ENCODE data around the gene LRRIQ1. TPM values are rescaled to one million over a fixed set of nuclear protein-coding genes. Genes with fewer than 3 reads are reported as not detected.

LRRIQ1 gene
- total and polyA plus RNA-seq, 2 of the 4 experiments (the other 2 are of a cell fraction): under 0.01 to 0.05 TPM

DNA sequence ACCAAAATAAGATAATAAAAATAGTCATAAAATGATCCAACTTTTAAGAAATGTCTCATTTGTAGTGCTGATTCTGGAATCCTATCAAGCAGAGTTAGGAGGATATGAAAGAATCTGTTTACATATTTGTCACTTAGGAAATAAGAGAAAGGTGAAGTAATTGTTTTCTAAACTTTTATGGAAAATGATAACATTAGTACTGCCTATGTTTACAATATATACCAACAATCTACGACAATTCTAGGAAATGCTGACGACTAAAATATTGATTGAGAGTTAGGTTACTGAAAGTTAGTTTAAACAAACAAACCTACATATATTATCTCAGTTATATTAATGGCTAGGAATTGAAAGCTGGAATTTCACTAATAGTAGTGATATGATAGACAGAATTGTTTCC, 18.1 kb upstream of the LRRIQ1 start:
- Histone ChIP-seq H3K9me3 (ENCODE audit: control insufficient read depth, insufficient read depth, low read length) (no peaks in the 10 kb centered on the region), H3K4ac (ENCODE audit: low read depth, low read length) (no peak overlapping the region), H2BK15ac (ENCODE audit: low read depth, low read length) (no peak overlapping the region), H3K27me3 (ENCODE audit: control insufficient read depth, insufficient read depth, low read length) (no peaks in the 10 kb centered on the region), H4K20me1 (ENCODE audit: insufficient read depth, low read length) (no peaks in the 10 kb centered on the region), H4K91ac (ENCODE audit: insufficient read depth, low read depth, low read length) (no peak overlapping the region), H3K9ac (ENCODE audit: low read depth, low read length) (no peak overlapping the region), H2BK120ac (ENCODE audit: low read depth, low read length) (no peak overlapping the region), H2AK9ac (replicated peaks; ENCODE audit: low read depth, low read length, poor library complexity) (no peak overlapping the region), H3K9me1 (ENCODE audit: insufficient read depth, low read length) (no peaks in the 10 kb centered on the region), H3K36me3 (ENCODE audit: control insufficient read depth, insufficient read depth, low read length) (no peaks in the 10 kb centered on the region), H3K23ac (ENCODE audit: low read depth, low read length) (no peak overlapping the region), H3K4me3 (ENCODE audit: insufficient read depth, low read depth, low read length) (no peak overlapping the region), H3K4me2 (ENCODE audit: low read depth, low read length) (no peak overlapping the region), H3K4me1 (ENCODE audit: control insufficient read depth, insufficient read depth, low read length) (peaks cover 2% of the 10 kb centered on the region; the same call in 1 of the 2 replicates), H4K5ac (ENCODE audit: low read depth, low read length) (no peak overlapping the region), H3K18ac (ENCODE audit: low read depth, low read length) (no peak overlapping the region), H2AK5ac (ENCODE audit: low read depth, low read length) (no peak overlapping the region), H3K79me1 (ENCODE audit: low read depth in 1 of 2, low read length in 2 of 2) (no peaks in the 10 kb centered on the region), H2BK5ac (ENCODE audit: low read depth, low read length, poor library complexity, severe bottlenecking) (no peak overlapping the region), H4K8ac (ENCODE audit: low read depth in 2 of 2, low read length in 2 of 2) (no peak overlapping the region), H2BK20ac (ENCODE audit: low read depth, low read length) (no peak overlapping the region), H3K14ac (replicated peaks; ENCODE audit: low read depth, low read length) (no peak overlapping the region), H3K56ac (ENCODE audit: extremely low read depth, insufficient read depth, low read length) (no peak overlapping the region), H2AFZ (replicated peaks; ENCODE audit: low read length, poor library complexity) (no peak overlapping the region), H3K27ac (ENCODE audit: insufficient read depth, low read length) (no peak overlapping the region)
- dilution Hi-C loops (cut with HindIII; ENCODE audit: low sequenced_read_pairs, unreplicated experiment) (no loop called here), intact Hi-C loops (cut with micrococcal nuclease) (no loop called here), in situ Hi-C loops (cut with MboI; ENCODE audit: low sequenced_read_pairs) (no loop called here)
- ChIA-PET POLR2A (ENCODE audit: unreplicated experiment) (no interaction called here), CTCF (interaction anchor here (0.6 to 1.0 kb wide), 2 partner anchors 11 to 144 kb away, joined by 3 read pairs; no protein-coding TSS in a partner anchor)
- DNase-seq: no peak
- ATAC-seq (ENCODE audit: low read depth): no peak
- WGBS, 2 experiments (ENCODE audit: extremely low coverage in 2 of 2, insufficient read length in 1 of 2): no CpG with 5 or more reads among the region's 2 CpGs
- no peak for TF ChIP-seq ELK1 (IDR thresholded peaks at IDR 0.05; ENCODE audit: borderline replicate concordance, low read depth, low read length)
- BruUV-seq (replicated peaks): no TSS peak
